ENCODE data around the gene ADAMTS8.
"Not testable (repeated sequence)": the region's sequence is repeated elsewhere in the genome, so short reads cannot be mapped to it uniquely, and the experiment has no call there.

The ADAMTS8 gene

DNA sequence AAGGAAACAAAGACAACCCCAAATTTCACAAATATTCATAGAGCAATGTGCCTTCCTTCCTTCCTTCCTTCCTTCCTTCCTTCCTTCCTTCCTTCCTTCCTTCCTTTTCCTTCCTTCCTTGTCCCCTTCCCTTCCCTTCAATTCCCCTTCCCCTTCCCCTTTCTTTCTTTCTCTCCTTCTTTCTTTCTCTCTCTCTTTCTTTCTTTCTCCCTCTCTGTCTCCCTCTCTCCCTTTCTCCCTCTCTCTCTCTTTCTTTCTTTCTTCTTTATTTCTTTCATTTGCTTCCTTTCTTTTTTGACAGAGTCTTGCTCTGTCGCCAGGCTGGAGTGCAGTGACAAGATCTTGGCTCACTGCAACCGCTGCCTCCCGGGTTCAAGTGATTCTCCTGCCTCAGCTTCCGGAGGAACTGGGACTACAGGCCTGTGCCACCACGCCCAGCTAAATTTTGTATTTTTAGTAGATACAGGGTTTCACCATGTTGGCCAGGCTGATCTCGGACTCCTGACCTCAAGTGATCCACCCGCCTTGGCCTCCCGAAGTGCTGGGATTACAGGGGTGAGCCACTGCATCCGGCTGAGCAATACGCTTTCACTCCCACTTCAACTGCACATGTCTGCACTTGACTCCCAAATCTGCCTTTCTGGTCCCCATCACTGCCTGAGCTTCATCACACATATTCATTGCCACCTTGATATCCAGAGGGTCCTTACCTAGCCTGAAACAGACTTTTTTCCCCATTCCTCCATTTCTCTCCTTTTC lies 10.2 kb upstream of the ADAMTS8 start:
- DNase-seq (ENCODE audit: low read depth), result not testable (repeated sequence)

DNA sequence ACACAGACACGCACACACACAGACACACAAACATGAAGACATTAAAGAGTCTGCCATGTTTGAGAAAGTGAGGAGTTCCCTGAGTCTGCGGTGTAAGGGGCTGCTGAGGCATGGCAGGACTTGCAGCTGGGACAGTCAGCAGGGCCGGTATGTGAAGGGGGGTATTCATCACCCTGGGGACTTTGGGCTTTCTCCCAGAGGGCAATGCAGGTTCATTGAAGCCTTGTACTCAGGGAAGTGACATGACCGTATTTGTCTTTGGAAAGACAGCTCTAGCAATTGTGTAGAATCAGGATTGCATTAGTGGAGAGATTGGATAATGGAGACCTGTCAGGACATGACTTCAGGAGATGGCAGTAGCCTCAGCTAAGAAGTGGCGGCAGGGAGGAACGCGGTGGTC lies 9.4 kb upstream of the ADAMTS8 start:
- no peak for DNase-seq (ENCODE audit: low read depth)

DNA sequence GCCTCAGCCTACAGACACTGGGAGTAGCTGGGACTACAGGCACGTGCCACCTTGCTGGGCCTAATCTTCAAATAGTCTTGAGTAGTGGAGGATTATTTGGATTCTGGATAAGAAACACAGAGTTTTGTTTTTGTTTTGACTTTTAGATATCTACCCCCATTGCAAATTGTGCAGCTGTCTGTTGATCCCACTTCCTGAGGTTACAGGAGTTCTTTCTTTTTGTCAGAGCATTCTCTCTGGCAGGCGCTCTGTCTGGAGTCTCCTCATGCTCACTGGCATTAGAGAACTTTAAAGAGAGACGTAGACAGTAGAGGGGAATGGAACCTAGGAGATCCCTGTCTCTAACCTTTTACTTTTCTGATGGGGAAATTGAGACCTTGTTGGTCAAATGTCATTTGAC lies 7.8 kb upstream of the ADAMTS8 start:
- DNase-seq (ENCODE audit: low read depth), result no peak

DNA sequence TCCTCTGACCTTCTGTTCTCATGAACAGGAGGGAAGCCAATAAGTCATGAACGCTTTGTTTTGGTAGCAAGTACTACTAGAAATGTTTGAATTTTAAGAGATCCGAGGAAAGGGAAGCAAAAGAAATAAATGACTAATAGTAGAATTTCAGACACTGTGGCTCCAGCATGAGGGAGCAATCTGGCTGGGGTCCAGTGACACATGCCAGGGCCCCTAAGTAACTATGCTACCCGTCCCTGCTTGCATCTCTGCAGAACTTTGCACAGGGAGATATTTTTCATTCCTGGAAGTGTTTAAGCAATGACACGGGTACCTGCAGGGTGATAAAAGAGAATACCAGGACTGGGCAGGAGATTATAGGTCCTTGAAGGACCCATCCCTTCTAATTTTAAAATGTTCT lies 7.3 kb upstream of the ADAMTS8 start:
- DNase-seq (ENCODE audit: low read depth), result no peak

DNA sequence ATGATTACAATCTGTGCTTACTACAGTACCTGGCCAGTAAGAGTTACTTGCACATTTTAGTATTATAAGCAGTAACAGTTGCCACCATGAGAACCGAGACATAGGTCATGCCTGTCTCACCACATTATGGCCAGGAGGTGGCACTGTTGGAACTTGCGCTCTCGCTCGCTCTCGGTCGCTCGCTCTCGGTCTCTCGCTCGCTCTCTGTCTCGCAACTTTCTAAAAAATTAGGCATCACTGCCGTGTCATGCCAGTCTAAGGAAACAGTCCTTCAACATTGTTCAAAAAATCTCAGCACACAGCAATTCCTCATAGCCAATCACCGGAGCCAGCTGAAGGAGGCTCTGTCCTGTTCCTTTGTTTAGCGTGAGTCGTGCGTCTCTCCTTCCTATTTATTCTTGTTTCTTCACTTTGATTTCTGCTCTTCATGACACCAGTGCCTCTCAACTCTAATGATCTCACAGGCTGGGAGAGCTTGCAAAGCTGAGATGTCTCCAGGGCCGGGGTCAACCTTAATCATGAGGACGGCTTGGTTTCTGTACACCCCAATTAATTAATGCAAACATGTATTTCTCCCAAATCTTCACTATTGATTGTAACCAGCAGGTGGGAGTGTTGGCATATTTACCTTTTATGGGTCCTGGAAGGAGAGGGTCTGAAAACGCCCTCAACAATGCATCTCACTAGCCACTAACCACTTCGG lies 6.3 kb upstream of the ADAMTS8 start:
- peak; percentile 47 for DNase-seq (ENCODE audit: low read depth)

DNA sequence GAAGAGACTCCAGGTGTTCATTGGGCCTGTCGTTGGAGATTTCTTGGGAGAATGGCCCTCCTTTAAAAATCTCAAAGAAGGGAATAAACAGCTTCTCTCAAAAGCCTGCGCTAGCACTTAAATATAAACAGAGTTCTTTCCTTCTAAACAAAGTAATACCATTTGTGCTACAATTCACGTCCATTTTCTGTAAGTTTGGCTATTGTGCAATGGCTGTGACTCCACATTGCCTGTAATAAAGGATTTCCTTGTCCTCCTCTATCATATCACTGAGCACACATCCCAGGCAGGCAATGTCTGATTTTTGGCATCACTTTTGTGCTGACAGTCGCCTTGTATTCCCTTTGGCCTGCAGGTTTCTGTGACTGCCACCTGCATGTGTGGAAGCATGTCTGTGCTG lies 4.9 kb upstream of the ADAMTS8 start:
- DNase-seq (ENCODE audit: low read depth), result no peak

DNA sequence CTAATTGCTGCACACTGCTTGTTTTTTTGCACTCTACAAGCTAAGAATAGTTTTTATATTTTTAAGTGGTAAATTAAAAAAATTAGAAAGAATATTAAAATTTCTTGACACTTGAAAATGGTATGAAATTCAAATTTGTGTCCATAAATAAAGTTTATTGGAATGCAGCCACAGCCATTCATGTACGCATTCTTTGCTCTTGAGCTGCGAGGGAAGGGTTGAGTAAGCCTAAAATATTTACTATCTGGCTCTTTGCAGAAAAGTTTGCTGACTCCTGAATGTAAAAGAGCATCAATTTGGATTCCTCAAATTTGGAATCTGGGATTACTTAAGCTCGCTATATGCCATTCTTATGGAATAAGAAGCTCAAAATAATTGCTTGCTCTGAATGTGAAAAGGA lies 3.4 kb upstream of the ADAMTS8 start:
- DNase-seq (ENCODE audit: low read depth), result no peak

DNA sequence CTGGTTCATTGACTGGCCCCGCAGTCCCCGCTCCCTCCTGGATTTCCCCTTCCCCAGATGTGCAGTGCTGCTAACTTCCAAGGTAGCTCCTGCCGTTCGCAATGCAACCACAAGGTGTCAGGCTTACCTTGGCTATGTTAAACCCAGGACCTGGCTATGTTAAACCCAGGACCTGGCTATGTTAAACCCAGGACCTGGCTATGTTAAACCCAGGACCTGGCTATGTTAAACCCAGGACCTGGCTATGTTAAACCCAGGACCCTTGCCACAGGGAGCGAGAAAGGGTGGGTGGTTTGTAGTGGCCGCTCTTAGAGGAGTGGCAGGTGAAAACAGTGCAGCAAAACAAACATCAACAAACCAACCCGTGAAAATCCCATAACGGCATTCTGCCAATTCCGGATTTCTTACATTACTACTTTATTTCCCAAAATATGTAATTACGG lies 2.9 kb upstream of the ADAMTS8 start:
- peak; percentile 60 for DNase-seq (ENCODE audit: low read depth)

DNA sequence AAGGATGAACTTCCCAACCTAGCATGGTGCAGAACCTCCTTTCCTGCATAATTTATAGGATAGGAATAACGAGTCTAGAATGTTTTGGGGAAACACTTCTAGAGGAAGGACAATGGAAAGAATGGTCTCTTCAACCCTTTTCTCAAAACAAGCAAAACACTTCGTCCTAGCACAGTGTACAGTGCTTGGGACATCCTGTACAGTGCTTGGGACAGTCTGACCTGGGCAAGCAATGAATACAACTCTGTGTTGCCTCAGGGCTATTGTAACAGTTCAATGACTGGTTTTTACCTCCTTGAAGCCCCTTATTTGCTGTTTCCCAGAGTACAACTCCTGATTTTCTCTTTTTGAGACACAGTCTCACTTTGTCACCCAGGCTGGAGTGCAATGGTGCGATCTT lies 1.6 kb upstream of the ADAMTS8 start:
- no peak for DNase-seq (ENCODE audit: low read depth)

DNA sequence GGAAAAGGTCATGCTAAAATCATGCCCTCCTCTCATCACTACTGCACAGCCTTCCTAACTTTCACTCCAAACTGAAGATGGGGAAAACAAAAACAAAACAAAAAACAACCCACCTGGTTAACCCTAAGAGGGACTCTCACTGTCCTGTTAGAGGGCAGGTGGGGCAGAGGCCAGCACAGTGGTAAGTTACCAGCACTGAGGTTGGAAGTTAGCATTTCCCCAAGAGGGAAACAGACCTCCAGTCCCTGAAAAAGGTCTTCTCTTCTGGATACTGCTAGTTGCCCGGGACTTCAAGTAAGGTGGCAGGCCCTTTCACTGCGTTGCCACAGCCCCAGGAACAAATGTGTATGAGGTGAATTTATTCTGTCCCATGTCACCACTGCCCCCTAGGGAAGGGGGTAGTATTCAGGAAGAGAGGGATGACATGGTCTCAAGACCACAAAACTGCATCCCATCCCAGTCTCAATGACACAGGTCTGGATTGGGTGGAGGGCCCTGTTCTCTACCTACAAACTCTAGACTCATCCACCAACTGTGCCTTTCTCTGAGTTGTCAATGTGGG lies 792 bp upstream of the ADAMTS8 start:
- DNase-seq (ENCODE audit: low read depth), result no peak

DNA sequence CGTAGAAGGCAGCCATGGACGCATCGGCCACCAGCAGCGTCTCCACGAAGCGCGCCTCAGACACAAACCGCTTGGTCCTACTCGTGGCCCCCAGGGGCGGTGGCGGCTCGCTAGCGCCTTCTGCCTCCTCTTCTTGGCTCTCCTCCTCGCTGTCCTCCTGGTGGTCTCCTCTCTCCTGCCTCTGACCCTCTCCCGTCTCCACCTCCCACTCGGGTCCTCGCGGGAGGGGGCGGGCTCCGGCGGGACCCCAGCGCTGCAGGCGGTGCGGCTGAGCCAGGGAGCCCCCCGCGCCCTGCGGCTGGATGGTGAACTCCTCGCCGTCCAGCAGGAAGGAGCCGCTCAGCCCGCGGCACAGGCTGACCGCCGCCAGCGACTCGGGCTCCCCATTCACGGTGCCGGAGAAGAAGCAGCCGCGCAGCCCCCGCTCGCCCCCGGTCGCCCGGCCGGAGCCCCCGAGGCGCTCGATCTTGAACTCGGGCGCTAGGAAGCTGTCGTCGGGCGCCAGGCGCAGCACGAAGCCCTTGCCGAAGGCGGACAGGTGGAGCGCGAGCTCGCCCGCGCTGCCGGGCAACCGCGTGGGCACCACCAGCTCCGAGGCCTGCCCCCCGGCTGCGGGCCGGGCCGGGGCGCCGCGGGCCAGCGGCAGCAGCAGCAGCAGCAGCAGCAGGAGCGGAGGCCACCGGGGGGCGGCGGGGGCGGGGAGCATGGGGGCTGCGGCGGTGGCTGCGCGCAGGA lies 661 bp downstream of the ADAMTS8 start:
- DNase-seq (ENCODE audit: low read depth), result no peak

DNA sequence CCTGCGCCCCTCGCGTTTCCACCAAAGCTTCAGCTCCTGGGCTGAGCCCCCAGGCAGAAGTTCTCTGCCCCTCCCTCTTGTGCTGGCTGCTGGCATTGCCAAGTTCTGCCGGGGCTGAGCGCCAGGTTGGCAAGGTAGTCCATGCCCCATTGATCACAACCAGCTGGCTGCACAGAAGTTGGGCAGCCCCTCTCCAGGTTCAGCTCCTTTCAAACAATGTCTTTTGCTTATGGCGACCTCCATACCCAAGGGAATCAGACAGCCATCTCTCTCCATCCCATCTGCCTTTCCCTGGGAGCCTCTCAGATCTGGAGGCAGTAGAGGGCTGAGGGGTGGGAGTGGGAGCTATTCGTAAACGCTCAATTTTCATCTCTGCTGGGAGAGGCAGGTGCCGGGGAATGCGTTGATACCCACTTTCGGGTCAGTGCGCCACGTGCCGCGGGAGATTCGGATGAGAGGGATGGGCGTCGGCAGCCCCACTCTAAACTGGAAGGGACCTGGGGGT lies 1.5 kb downstream of the ADAMTS8 start:
- no peak for DNase-seq (ENCODE audit: low read depth)

DNA sequence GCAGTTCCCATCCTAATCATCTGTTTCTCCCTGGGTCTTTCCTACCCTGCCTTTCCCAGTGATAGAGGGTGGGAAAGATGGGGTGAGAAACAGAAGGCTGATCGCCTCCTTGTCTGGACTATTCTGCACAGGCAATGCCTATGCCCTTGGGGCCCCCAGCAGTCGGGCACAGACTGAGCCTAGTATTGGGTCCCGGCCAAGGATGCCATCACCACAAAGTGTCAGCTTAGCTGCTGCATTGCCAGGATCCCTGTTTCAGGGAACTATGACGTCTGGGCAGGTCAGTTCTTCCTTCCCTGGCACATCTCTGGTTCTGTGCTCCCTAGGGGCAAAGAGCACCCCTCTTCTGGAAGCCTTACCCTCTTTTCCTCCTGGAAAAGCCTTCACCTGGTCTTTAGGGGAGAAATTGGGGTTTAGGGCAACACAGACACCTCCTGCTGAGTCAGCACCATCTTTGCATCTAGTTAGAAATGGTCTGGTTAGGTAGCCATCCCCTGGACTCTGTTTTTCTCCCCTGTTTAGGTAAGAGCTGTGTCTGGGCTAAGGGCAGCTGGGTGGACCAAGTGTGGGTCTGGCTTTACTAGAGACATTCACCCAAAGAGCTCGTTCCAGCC lies 2.1 kb downstream of the ADAMTS8 start:
- no peak for DNase-seq (ENCODE audit: low read depth)

DNA sequence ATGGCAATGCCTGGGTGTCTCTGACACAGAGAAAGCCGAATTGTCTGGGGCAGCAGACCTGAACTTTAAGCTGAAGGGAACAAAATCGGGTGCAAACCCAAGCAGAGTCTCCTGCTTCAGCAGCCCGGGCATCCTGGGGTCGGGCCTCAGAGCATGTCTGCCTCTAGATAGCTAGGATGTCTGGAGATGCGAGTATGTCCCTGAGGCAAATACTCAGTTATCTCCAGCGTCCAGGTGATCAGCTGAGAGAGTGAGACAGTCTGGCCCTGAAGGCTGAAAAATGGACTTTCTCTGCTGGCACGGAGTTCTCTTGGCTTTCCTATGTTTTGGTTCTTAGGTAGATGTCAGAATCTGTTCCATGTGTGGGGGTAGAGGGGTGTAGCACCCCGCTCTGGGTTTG lies 3.3 kb downstream of the ADAMTS8 start:
- DNase-seq (ENCODE audit: low read depth), result no peak

DNA sequence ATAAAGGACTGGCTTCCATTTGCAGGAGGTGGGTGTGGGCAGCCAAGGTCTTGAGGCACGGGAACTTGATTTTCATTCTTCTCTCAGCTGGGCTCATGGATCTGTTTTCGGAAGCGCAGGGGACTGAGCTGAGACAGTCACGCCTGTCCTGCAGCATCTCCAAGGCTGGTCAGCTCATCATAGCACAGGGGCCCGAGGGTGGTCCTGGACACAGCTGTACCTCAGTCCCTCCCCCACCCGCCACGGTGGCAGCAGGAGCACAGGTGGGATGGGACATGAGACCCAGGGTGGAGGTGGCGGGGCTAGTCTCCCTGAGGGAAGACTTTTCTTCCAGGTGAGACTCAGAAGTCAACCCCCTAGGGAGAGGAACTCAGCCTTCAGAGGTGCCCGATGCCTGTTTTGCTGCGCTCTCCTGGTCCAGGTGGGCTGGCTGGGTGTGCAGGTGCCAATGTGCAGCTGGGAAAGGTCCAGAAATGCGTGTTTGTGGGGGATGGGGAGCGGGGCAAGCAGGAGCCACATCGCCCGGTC lies 3.7 kb downstream of the ADAMTS8 start:
- DNase-seq (ENCODE audit: low read depth), result no peak

DNA sequence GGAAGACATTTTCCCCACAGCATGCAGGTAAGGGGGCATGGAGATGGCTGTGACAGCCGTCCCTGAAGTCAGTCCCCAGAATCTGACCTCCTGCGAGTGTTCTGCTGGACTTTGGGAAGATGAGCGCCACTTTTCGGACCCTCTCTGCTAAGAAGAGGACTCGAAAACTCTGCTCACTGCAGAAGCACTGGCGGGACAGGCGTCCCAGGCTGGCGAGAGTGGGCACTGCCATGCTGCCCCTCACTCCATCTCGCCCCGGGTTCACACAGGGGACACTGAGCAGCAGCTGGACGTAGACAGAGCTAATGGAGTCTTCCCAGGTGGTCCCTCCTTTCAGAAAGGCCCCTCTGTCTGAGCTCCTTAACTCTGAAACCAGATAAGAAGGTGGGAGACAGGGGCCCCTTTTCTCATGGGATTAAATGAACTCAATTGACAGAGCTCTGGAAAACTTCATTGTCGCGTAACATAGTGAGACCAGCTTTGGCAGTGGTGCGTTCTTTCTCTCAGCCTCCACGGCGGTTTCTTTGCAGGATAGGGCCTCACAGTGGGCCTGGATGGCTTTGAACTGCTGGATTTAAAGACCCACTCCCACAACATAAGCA lies 4.8 kb downstream of the ADAMTS8 start:
- DNase-seq (ENCODE audit: low read depth), result no peak

DNA sequence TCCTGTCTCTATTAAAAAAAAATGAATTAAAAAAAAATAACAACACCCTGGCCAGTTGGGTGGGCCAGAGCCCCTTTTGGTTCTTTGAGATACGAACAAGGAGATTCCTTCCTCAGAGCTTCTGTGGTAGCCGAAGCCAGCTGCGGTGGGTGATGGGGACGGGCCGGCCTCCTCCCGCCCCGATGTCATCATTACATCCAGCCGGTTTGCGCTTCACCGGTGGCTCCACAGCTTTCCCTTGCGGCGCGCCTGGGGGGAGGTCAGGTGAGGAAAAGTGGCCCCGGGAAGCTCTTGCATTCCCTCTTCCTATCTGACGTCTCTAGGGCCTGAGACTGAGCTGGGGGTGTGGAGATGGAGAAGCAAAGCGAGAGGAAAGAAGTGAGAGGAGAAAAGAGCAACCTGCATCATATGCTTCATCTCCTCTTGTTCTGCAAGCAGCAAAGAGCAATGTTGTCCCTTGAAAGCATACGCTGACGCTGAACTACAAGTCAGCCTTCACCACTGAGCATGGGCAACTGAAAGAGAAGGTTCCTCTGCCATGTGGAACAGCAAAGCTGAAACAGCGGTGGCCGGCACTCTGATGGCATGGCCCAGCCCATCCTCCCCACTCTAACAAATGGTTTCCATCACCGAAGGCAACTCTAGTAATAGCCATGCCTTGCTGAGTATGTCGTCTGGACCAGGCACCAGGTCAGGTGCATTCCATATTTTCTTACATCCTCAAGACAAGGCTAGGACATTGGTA lies 6.0 kb downstream of the ADAMTS8 start:
- DNase-seq (ENCODE audit: low read depth), result no peak

DNA sequence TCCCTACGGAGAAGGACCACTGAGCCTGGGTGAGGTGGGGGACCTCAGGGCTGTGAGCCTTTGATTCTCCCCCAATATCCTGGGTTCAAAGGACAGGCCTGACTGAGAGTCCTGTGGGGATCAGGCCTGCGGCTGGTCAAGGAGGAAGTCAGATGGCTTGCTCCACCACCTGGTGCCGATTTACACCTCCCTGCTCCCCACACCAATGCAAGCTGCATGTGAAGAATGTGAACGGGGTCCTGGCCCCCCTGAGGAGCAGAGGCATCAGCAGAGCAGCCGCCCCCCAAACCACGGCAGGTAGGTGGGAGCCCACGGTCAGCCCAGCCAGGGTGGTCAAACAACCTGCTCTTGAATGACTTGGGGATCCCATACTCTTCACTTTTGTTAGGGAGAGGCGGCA lies 6.7 kb downstream of the ADAMTS8 start:
- DNase-seq (ENCODE audit: low read depth), result no peak

DNA sequence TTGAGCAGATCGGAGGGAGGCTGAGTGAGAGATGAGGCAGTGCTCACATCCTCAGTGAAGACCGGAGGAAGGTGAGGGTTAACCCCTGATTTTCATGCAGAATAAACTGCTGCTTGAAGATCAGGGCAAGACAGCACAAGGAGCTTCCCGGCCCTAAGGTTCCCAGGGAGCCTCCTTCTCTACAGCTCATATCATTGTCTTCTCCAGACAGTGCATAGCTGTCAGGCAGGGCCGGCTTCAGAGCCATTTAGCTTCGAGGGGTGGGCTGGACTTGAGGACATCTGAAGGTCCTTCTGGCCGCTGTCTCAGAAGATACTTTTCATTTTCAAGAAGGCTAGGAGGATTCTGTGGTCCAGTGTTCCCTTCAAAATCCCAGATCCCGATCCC lies 7.2 kb downstream of the ADAMTS8 start:
- no peak for DNase-seq (ENCODE audit: low read depth)

DNA sequence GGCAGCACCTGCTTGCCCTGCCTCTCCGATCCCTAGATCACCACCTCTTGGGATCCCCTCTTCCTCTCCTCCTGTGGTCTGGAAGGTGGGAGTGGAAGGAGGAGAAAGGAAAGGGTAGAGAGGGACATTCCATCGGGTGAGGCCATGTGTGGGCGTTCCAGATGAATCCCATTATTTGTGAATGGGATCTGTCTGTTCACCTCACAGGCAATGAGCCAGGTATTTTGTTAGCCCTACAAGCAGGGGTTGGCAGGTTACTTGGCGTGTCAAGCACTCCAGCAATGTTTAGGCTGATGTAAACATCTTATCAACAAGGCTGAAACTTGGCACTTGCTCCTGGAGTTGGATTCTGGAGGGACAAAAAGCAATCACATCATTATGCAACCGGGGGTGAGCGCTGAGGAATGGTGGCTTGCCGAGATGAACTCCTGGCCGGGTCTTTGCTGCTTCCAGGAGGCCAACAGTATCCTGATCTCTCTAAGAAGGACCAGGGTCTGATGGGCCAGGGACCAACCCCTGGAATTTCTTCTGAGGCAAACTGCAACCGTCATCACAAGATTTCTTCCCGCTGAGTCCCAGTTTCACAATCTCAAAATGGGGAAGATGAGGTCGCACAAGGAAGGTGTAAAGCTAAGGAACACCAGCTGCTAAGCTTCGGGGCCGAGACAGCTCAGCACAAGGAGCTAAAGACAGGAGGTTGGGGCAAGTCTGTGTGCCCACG lies 7.8 kb downstream of the ADAMTS8 start:
- no peak for DNase-seq (ENCODE audit: low read depth)
